Measurements from ENCODE around the gene DEGS2. TPM values are rescaled to one million over a fixed set of nuclear protein-coding genes. Genes with fewer than 3 reads are reported as not detected.

Gene DEGS2
- total and polyA plus RNA-seq, 7 experiments from 2014 or later = 0.19 to 1.0 (median 0.44) TPM; not detected in 1

GRCh38 chr14:100137173-100137572 lies 22.3 kb downstream of the DEGS2 start:
- Histone ChIP-seq H3K27ac (ENCODE audit: low read depth, low read length) (peak overlapping the region; percentile 11), H3K27me3 (ENCODE audit: control insufficient read depth in 2 of 2, insufficient read depth in 2 of 2, low read length in 2 of 2) (no peaks in the 10 kb centered on the region), H3K4me1 (ENCODE audit: control insufficient read depth in 2 of 2, insufficient read depth in 2 of 2, low read length in 2 of 2) (no peaks in the 10 kb centered on the region), H3K36me3 (ENCODE audit: control insufficient read depth in 2 of 3, insufficient read depth in 3 of 3, low read length in 3 of 3) (peaks cover 55 to 100% (median 60%) of the 10 kb centered on the region in 3 experiments), H3K9me3 (ENCODE audit: control insufficient read depth in 2 of 3, low read length in 3 of 3) (no peaks in the 10 kb centered on the region), H3K4me3 (ENCODE audit: low read length) (no peak overlapping the region)
- Mint-ChIP-seq H3K27ac (peak overlapping the region in 7 of 9 donors; percentile 38 to 77 (median 55)), H3K9me3 (peaks cover 0 to 6% (median 0%) of the 10 kb centered on the region in 11 donors), H3K36me3 (peaks cover 3 to 67% (median 25%) of the 10 kb centered on the region in 5 donors), H3K4me3 (peak overlapping the region in 1 of 10 donors; percentile 19), H3K4me1 (peaks cover 0 to 17% (median 9%) of the 10 kb centered on the region in 7 donors), H3K27me3 (no peaks in the 10 kb centered on the region)
- intact Hi-C loops (cut with micrococcal nuclease) = no loop called here
- DNase-seq = no peak
- no peak for ATAC-seq
- POLR2A ChIA-PET = interaction anchor here (1.0 kb wide), 1 partner anchor 25 kb away, joined by 3 read pairs; no protein-coding TSS in a partner anchor
- CTCF ChIA-PET = no interaction called here

GRCh38 chr14:100135784-100136183 lies 23.7 kb downstream of the DEGS2 start:
- intact Hi-C loops (cut with micrococcal nuclease) = no loop called here
- Mint-ChIP-seq H3K4me1 (peaks cover 0 to 24% (median 13%) of the 10 kb centered on the region in 7 donors), H3K27ac (peak overlapping the region in 7 of 9 donors; percentile 43 to 80 (median 52)), H3K9me3 (peaks cover 0 to 6% (median 0%) of the 10 kb centered on the region in 11 donors), H3K27me3 (no peaks in the 10 kb centered on the region), H3K4me3 (no peak overlapping the region), H3K36me3 (peaks cover 6 to 76% (median 29%) of the 10 kb centered on the region in 5 donors)
- Histone ChIP-seq H3K4me3 (ENCODE audit: low read length) (no peak overlapping the region), H3K36me3 (ENCODE audit: control insufficient read depth in 2 of 3, insufficient read depth in 3 of 3, low read length in 3 of 3) (peaks cover 60 to 100% (median 71%) of the 10 kb centered on the region in 3 experiments), H3K27me3 (ENCODE audit: control insufficient read depth in 2 of 2, insufficient read depth in 2 of 2, low read length in 2 of 2) (no peaks in the 10 kb centered on the region), H3K27ac (ENCODE audit: low read depth, low read length) (no peak overlapping the region), H3K9me3 (ENCODE audit: control insufficient read depth in 2 of 3, low read length in 3 of 3) (no peaks in the 10 kb centered on the region), H3K4me1 (ENCODE audit: control insufficient read depth in 2 of 2, insufficient read depth in 2 of 2, low read length in 2 of 2) (no peaks in the 10 kb centered on the region)
- DNase-seq = no peak
- ATAC-seq = no peak
- ChIA-PET POLR2A (interaction anchor here (0.6 to 1.0 kb wide), 3 partner anchors 14 to 103 kb away, joined by 3 to 4 read pairs (median 3); no protein-coding TSS in a partner anchor), CTCF (no interaction called here)

GRCh38 chr14:100135073-100135472 lies 24.4 kb downstream of the DEGS2 start:
- Mint-ChIP-seq H3K27me3 (no peaks in the 10 kb centered on the region), H3K4me3 (peak overlapping the region in 1 of 10 donors; percentile 36), H3K36me3 (peaks cover 11 to 75% (median 31%) of the 10 kb centered on the region in 5 donors), H3K4me1 (peaks cover 0 to 25% (median 13%) of the 10 kb centered on the region in 7 donors), H3K27ac (peak overlapping the region in 6 of 9 donors; percentile 33 to 77 (median 54)), H3K9me3 (peaks cover 0 to 6% (median 0%) of the 10 kb centered on the region in 11 donors)
- Histone ChIP-seq H3K4me3 (ENCODE audit: low read length) (no peak overlapping the region), H3K9me3 (ENCODE audit: control insufficient read depth in 2 of 3, low read length in 3 of 3) (no peaks in the 10 kb centered on the region), H3K36me3 (ENCODE audit: control insufficient read depth in 2 of 3, insufficient read depth in 3 of 3, low read length in 3 of 3) (peaks cover 67 to 100% (median 78%) of the 10 kb centered on the region in 3 experiments), H3K27me3 (ENCODE audit: control insufficient read depth in 2 of 2, insufficient read depth in 2 of 2, low read length in 2 of 2) (no peaks in the 10 kb centered on the region), H3K27ac (ENCODE audit: low read depth, low read length) (no peak overlapping the region), H3K4me1 (ENCODE audit: control insufficient read depth in 2 of 2, insufficient read depth in 2 of 2, low read length in 2 of 2) (no peaks in the 10 kb centered on the region)
- CTCF ChIA-PET = no interaction called here
- intact Hi-C loops (cut with micrococcal nuclease) = no loop called here
- POLR2A ChIA-PET = interaction anchor here (0.6 to 1.0 kb wide), 3 partner anchors 13 to 103 kb away, joined by 3 to 4 read pairs (median 3); no protein-coding TSS in a partner anchor
- no peak for DNase-seq
- ATAC-seq = no peak

- ATAC-seq (no peak), DNase-seq (no peak)
- H3K4me3 Mint-ChIP-seq = no peak overlapping the region
- H3K27ac ChIP-seq (ENCODE audit: low read depth, low read length) = no peak overlapping the region
- H3K9me3 Mint-ChIP-seq = peaks cover 0 to 6% (median 0%) of the 10 kb centered on the region in 11 donors
- H3K4me1 ChIP-seq (ENCODE audit: control insufficient read depth in 2 of 2, insufficient read depth in 2 of 2, low read length in 2 of 2) = no peaks in the 10 kb centered on the region
- H3K27ac Mint-ChIP-seq = peak overlapping the region in 5 of 9 donors; percentile 24 to 81 (median 56)
- peaks cover 72 to 100% (median 83%) of the 10 kb centered on the region in 3 experiments for H3K36me3 ChIP-seq (ENCODE audit: control insufficient read depth in 2 of 3, insufficient read depth in 3 of 3, low read length in 3 of 3)
- POLR2A ChIA-PET = interaction anchor here (1.3 kb wide), 1 partner anchor 69 kb away, joined by 3 read pairs; the partner anchor contains the start of gene EVL
- intact Hi-C loops (cut with micrococcal nuclease) = no loop called here
- H3K27me3 ChIP-seq (ENCODE audit: control insufficient read depth in 2 of 2, insufficient read depth in 2 of 2, low read length in 2 of 2) = no peaks in the 10 kb centered on the region
- H3K4me1 Mint-ChIP-seq = peaks cover 0 to 23% (median 12%) of the 10 kb centered on the region in 7 donors
- CTCF ChIA-PET = no interaction called here
- no peaks in the 10 kb centered on the region for H3K9me3 ChIP-seq (ENCODE audit: control insufficient read depth in 2 of 3, low read length in 3 of 3)
- H3K27me3 Mint-ChIP-seq = no peaks in the 10 kb centered on the region
- H3K4me3 ChIP-seq (ENCODE audit: low read length) = no peak overlapping the region
- peaks cover 11 to 76% (median 32%) of the 10 kb centered on the region in 5 donors for H3K36me3 Mint-ChIP-seq
These were observed 24.9 kb downstream of the DEGS2 start for GRCh38 chr14:100134586-100134985.

DNA sequence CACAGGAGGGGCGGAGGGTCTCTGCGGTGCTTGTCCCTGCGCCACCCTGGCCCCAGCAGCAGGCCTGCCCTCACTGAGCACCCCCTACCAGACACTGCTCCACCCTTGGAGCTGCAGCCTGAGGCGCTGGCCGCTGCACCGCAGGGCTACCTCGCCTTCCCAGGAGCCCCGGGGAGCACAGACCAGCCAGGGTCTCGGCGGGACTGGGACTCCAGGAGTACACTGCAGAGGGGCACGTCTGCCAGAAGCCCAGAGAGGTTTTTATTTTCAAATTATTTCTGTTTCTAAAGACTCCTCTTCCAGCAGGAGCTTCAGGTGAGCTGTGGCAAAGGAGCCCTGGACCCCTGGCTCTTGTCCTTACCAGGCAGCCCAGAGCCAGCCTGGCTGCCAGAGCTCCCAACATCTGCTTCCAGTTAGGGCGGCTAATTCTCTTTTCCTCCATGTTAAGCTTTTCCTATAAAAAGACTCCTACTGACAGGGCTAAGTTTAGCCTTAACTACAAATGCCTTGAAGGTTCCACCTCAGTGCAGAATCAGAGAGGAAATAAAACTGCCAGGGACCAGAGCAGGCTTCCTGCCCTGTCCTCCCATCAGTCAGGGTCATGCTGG lies 26.4 kb downstream of the DEGS2 start:
- Histone ChIP-seq H3K4me1 (ENCODE audit: control insufficient read depth in 2 of 2, insufficient read depth in 2 of 2, low read length in 2 of 2) (no peaks in the 10 kb centered on the region), H3K27ac (ENCODE audit: low read depth, low read length) (no peak overlapping the region), H3K9me3 (ENCODE audit: control insufficient read depth in 2 of 3, low read length in 3 of 3) (no peaks in the 10 kb centered on the region), H3K27me3 (ENCODE audit: control insufficient read depth in 2 of 2, insufficient read depth in 2 of 2, low read length in 2 of 2) (no peaks in the 10 kb centered on the region), H3K4me3 (ENCODE audit: low read length) (no peak overlapping the region), H3K36me3 (ENCODE audit: control insufficient read depth in 2 of 3, insufficient read depth in 3 of 3, low read length in 3 of 3) (peaks cover 82 to 99% (median 84%) of the 10 kb centered on the region in 3 experiments)
- DNase-seq (no peak), ATAC-seq (no peak)
- no peaks in the 10 kb centered on the region for H3K27me3 Mint-ChIP-seq
- intact Hi-C loops (cut with micrococcal nuclease) = no loop called here
- peaks cover 11 to 74% (median 26%) of the 10 kb centered on the region in 5 donors for H3K36me3 Mint-ChIP-seq
- no peak overlapping the region for H3K4me3 Mint-ChIP-seq
- ChIA-PET CTCF (interaction anchor here (0.6 to 1.0 kb wide), 2 partner anchors 12 to 512 kb away, joined by 3 to 4 read pairs; no protein-coding TSS in a partner anchor), POLR2A (interaction anchor here (0.6 to 1.3 kb wide), 2 partner anchors 8 to 68 kb away, joined by 3 read pairs; partner anchors contain the start of gene EVL)
- H3K9me3 Mint-ChIP-seq = peaks cover 0 to 4% (median 0%) of the 10 kb centered on the region in 11 donors
- H3K27ac Mint-ChIP-seq = peak overlapping the region in 7 of 9 donors; percentile 22 to 82 (median 63)
- H3K4me1 Mint-ChIP-seq = peaks cover 0 to 13% (median 8%) of the 10 kb centered on the region in 7 donors

DNA sequence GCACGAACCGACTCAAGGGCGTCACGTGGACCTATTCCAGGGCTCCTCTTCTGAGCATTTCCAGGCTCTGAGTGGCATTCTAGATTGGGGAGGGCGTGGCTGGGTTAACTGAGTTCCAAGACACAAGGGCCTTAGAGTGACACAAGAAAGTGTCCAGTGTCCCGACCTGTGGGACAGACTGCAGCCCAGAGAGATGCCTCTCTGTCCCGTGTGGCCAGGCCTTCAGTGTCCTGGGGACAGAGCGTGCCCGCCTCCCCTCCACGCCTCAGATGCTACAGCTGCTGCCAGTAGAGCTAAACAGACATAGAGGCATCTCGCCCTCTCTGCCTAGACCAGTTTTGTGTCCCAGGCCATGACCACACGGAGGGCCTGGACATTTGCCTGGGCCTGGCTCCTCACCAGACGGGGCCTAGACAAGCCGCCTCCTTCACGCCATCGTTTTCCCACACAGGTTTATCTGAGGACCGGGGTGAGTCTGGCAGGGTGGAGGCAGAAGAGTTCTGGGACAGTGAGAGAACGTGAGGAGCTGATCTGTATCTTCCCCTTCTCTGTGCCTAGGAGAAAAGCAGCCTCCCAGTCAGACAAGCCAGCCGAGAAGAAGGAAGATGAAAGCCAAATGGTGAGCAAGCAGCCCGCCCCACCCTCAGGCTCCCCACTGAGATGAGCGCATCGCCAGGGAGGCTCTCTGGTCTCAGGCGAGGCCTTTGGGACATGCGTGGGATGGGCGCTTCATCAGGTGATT lies 27.1 kb downstream of the DEGS2 start:
- no peak overlapping the region for H3K4me3 Mint-ChIP-seq
- H3K4me1 Mint-ChIP-seq = peaks cover 0 to 15% (median 8%) of the 10 kb centered on the region in 7 donors
- H3K27ac ChIP-seq (ENCODE audit: low read depth, low read length) = no peak overlapping the region
- H3K36me3 ChIP-seq (ENCODE audit: control insufficient read depth in 2 of 3, insufficient read depth in 3 of 3, low read length in 3 of 3) = peaks cover 75 to 99% (median 84%) of the 10 kb centered on the region in 3 experiments
- peaks cover 11 to 76% (median 30%) of the 10 kb centered on the region in 5 donors for H3K36me3 Mint-ChIP-seq
- ChIA-PET CTCF (interaction anchor here (0.6 to 1.0 kb wide), 2 partner anchors 11 to 513 kb away, joined by 3 to 4 read pairs; no protein-coding TSS in a partner anchor), POLR2A (interaction anchor here (0.6 to 1.4 kb wide), 5 partner anchors 8 to 96 kb away, joined by 3 read pairs; no protein-coding TSS in a partner anchor)
- ATAC-seq (no peak), DNase-seq (no peak)
- no peak overlapping the region for H3K4me3 ChIP-seq (ENCODE audit: low read length)
- peaks cover 0 to 4% (median 0%) of the 10 kb centered on the region in 11 donors for H3K9me3 Mint-ChIP-seq
- no peaks in the 10 kb centered on the region for H3K9me3 ChIP-seq (ENCODE audit: control insufficient read depth in 2 of 3, low read length in 3 of 3)
- H3K4me1 ChIP-seq (ENCODE audit: control insufficient read depth in 2 of 2, insufficient read depth in 2 of 2, low read length in 2 of 2) = no peaks in the 10 kb centered on the region
- H3K27ac Mint-ChIP-seq = peak overlapping the region in 6 of 9 donors; percentile 5 to 75 (median 34)
- H3K27me3 Mint-ChIP-seq = no peaks in the 10 kb centered on the region
- no peaks in the 10 kb centered on the region for H3K27me3 ChIP-seq (ENCODE audit: control insufficient read depth in 2 of 2, insufficient read depth in 2 of 2, low read length in 2 of 2)
- intact Hi-C loops (cut with micrococcal nuclease) = no loop called here

All from naive thymus-derived CD4-positive, alpha-beta T cell (primary cell).